HFF-Myc (cell line): ENCODE results near the gene CCL20.

ENCODE experiments used
- DNase-seq: peaks from one replicate; pipeline ENCODE4 v3.0.0-alpha.2; 2011; ENCODE audit warnings: low read depth; ENCODE audit errors: extremely low read depth
- H3K4me3 ChIP-seq: replicated peaks from 2 replicates; pipeline ENCODE4 v1.5.1; 2011; ENCODE audit warnings: low read depth, mild to moderate bottlenecking, control low read depth, low read length
- CTCF ChIP-seq: IDR thresholded peaks from 2 replicates; pipeline ENCODE4 v1.5.1; 2012; ENCODE audit warnings: mild to moderate bottlenecking, low read depth, low read length, control low read depth; ENCODE audit errors: missing control alignments

CCL20 gene

GRCh38 chr2:227849906-227850305, 36.3 kb downstream of the CCL20 start:
- peak; percentile 10 for DNase-seq
- no peak overlapping the region for H3K4me3 ChIP-seq
- TF ChIP-seq CTCF: no peak

DNA sequence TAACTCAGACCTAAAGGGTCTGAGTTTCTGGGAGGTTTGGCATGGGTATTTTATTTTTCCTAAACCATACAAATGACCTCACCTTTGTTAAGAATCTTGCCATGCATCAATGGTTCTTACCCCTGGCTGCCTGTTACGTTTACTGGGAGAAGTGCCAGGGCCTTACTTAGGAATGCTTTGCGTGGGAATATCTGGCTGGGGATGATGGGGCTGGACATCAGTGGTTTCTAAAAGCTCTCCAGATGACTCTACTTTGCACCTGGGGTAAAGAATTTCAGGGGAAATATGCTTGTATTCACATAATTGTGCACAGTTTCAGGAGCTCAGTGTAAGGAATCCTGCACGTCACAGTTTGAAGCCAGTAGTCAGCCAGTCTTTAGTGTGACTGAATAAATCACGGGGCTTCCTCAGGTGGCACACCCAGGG, 39.6 kb downstream of the CCL20 start:
- peak; percentile 16 for DNase-seq
- no peak overlapping the region for H3K4me3 ChIP-seq
- TF ChIP-seq CTCF: no peak

DNA sequence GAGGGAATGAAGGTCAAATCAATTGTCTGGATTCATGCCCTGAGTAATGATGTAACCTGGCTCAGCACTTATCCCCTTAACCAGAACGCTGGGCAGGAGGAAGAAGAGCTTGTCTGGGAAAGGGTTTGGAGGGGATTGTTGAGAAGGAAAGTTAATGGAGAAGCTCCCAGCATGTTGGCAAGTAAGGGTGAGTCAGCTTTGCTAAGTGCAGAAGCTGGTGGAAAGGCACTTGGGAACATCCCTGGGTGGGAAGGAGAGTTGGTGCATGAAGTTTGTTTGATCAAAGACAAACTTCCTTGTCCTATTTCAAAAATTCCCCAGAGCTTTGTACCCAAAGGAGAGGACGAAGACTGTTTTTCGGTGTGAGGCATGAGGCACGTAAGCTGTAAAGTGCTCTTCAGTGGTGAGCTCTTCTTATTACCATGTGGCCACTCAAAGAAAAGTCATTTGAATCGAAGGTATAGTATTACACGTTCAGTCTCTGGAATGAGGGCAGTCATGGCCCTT, 40.2 kb downstream of the CCL20 start:
- no peak overlapping the region for H3K4me3 ChIP-seq
- TF ChIP-seq CTCF: no peak
- no peak for DNase-seq

GRCh38 chr2:227855440-227855839, 41.8 kb downstream of the CCL20 start:
- no peak for TF ChIP-seq CTCF
- no peak overlapping the region for H3K4me3 ChIP-seq
- no peak for DNase-seq

GRCh38 chr2:227856697-227857096, 43.1 kb downstream of the CCL20 start:
- no peak overlapping the region for H3K4me3 ChIP-seq
- no peak for TF ChIP-seq CTCF
- no peak for DNase-seq

DNA sequence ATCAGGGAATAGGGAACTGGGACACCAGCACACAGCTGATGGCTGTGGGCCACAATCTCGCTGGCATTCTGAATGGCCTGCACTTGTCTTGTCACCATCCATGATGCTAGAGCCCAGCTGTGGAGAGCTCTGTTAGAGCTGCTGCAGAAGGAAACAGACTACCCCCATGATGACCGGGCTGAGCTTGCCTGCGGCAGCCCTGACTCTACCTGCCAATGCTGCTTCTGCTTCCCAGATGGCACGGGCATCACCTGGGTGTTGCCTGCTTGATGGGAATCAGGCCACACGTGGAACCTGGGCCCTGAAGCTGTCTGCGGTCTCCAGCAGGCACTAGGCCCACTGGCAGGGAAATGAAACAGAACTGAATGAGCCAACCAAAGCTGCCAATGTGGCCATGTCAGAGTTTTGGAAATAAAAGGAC, 46.6 kb downstream of the CCL20 start:
- H3K4me3 ChIP-seq: no peak overlapping the region
- no peak for TF ChIP-seq CTCF
- no peak for DNase-seq

DNA sequence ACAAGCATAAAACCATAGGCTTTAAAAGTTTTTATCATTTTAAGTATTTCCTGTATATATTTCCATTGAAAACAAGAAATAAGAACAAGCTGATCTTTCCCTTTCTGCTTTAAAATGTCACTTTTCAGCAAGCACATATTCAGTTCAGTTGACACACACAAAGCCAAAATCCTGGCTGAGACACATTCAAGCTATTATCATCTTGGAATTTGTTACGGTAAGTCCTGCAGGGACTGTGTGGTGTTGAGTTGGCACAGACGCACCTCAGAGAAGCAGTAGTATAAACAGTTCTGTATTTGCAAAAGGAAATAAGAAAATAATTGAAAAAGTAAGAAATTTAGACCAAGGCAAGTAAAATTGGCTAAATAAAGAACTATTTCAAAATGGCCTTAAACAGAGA, 47.4 kb downstream of the CCL20 start:
- DNase-seq: no peak
- no peak for TF ChIP-seq CTCF
- no peak overlapping the region for H3K4me3 ChIP-seq
